ENCODE data around the gene STK35.

Gene STK35

DNA sequence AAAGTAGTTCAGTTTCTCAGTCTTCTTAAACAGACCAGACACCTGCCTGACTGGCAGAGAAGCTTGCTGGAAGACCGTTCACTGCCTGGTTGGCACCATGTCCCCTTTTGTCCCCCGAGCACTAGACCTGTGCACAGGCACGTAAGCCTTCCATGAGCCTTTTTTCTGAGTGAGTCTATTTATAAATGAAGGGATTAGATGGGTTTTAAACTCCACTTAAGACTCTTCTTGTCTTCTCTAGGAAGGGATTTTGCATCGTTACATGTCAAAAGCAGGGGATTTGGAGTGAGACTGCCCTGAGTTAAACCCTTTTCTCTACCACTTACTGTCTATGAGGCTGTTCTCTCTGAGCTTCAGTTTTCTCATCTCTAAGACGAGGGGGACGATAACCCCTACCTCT, 37.6 kb downstream of the STK35 start:
- ATAC-seq (ENCODE audit: insufficient read depth, low read depth) (no peak), DNase-seq (no peak)
- Histone ChIP-seq H3K27ac (ENCODE audit: low read length) (no peak overlapping the region), H3K27me3 (ENCODE audit: insufficient read depth, low read length, poor library complexity) (no peaks in the 10 kb centered on the region), H3K79me2 (ENCODE audit: insufficient read depth, low read length) (peaks cover 54% of the 10 kb centered on the region), H3K4me2 (ENCODE audit: insufficient read depth, low read length) (no peak overlapping the region), H3K4me1 (ENCODE audit: insufficient read depth, low read length) (no peaks in the 10 kb centered on the region), H3K4me3 (ENCODE audit: low read depth in 1 of 2, low read length in 2 of 2) (no peak overlapping the region), H4K20me1 (ENCODE audit: insufficient read depth, low read length) (peaks cover 85% of the 10 kb centered on the region), H2AFZ (ENCODE audit: low read depth, low read length) (no peak overlapping the region), H3K36me3 (ENCODE audit: insufficient read depth, low read length) (peaks cover 41% of the 10 kb centered on the region), H3K9me3 (ENCODE audit: insufficient read depth, low read length, severe bottlenecking) (no peaks in the 10 kb centered on the region), H3K9ac (ENCODE audit: low read depth, low read length) (no peak overlapping the region)
- TF ChIP-seq, protein P1, sequence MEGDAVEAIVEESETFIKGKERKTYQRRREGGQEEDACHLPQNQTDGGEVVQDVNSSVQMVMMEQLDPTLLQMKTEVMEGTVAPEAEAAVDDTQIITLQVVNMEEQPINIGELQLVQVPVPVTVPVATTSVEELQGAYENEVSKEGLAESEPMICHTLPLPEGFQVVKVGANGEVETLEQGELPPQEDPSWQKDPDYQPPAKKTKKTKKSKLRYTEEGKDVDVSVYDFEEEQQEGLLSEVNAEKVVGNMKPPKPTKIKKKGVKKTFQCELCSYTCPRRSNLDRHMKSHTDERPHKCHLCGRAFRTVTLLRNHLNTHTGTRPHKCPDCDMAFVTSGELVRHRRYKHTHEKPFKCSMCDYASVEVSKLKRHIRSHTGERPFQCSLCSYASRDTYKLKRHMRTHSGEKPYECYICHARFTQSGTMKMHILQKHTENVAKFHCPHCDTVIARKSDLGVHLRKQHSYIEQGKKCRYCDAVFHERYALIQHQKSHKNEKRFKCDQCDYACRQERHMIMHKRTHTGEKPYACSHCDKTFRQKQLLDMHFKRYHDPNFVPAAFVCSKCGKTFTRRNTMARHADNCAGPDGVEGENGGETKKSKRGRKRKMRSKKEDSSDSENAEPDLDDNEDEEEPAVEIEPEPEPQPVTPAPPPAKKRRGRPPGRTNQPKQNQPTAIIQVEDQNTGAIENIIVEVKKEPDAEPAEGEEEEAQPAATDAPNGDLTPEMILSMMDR (IDR thresholded peaks at IDR 0.05; ENCODE audit: borderline replicate concordance, extremely low read depth, low read length, poor library complexity, severe bottlenecking), result no peak
- TF ChIP-seq EZH2 (IDR thresholded peaks at IDR 0.05; ENCODE audit: borderline replicate concordance, low read depth, low read length, severe bottlenecking), result no peak

DNA sequence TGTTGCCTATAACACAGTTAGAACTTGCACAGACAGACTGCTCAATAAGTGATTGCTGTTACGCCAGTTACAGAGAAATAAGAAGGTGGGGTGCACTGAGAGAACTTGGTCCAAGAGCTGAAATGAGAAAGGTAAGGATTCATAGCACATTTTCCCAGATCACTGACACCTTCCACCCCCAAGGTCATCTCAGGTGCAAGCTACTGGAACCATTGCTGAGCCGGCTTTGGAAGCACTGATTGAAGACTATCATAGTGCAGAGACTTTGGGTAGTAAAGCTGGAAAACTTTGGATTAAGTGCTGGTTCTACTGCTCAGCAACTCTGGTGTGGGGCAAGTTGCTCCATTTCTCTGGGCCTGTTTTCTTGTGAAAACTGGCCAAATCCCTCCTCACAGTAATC, 38.1 kb downstream of the STK35 start:
- TF ChIP-seq EZH2 (IDR thresholded peaks at IDR 0.05; ENCODE audit: borderline replicate concordance, low read depth, low read length, severe bottlenecking), result no peak
- TF ChIP-seq, protein P1 (IDR thresholded peaks at IDR 0.05; ENCODE audit: borderline replicate concordance, extremely low read depth, low read length, poor library complexity, severe bottlenecking), result no peak
- Histone ChIP-seq H3K9ac (ENCODE audit: low read depth, low read length) (no peak overlapping the region), H3K36me3 (ENCODE audit: insufficient read depth, low read length) (peaks cover 46% of the 10 kb centered on the region), H3K9me3 (ENCODE audit: insufficient read depth, low read length, severe bottlenecking) (no peaks in the 10 kb centered on the region), H3K4me3 (ENCODE audit: low read depth in 1 of 2, low read length in 2 of 2) (no peak overlapping the region), H3K27me3 (ENCODE audit: insufficient read depth, low read length, poor library complexity) (no peaks in the 10 kb centered on the region), H3K79me2 (ENCODE audit: insufficient read depth, low read length) (peaks cover 53% of the 10 kb centered on the region), H4K20me1 (ENCODE audit: insufficient read depth, low read length) (peaks cover 87% of the 10 kb centered on the region), H3K4me1 (ENCODE audit: insufficient read depth, low read length) (no peaks in the 10 kb centered on the region), H2AFZ (ENCODE audit: low read depth, low read length) (no peak overlapping the region), H3K27ac (ENCODE audit: low read length) (no peak overlapping the region), H3K4me2 (ENCODE audit: insufficient read depth, low read length) (no peak overlapping the region)
- DNase-seq (no peak), ATAC-seq (ENCODE audit: insufficient read depth, low read depth) (no peak)

DNA sequence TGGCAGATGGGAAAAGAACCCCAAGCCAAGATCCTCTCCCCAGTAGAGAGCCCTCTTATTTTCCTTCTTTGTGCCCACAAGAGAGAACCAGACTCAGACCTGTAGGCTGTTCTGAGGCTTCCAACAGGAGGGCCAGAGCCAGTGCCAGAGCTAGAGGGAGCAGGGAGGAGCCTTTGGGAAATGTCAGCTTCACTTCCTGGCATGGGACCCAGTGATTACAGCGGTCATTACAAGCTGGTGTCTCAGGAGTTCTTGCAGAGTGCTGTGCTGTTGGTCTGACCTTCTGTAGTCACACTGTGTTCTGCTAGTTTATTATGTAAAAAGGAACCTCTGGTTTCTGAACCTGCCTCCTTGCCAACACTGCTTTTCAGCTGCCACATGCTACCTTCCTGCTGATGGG, 38.9 kb downstream of the STK35 start:
- H3K79me2 ChIP-seq (ENCODE audit: insufficient read depth, low read length), result peaks cover 46% of the 10 kb centered on the region
- DNase-seq, result no peak

More for the DNA sequence above, 38.9 kb downstream of the STK35 start:
- ATAC-seq (ENCODE audit: insufficient read depth, low read depth), result no peak
- no peak overlapping the region for H3K4me2 ChIP-seq (ENCODE audit: insufficient read depth, low read length)
- H3K4me1 ChIP-seq (ENCODE audit: insufficient read depth, low read length), result no peaks in the 10 kb centered on the region
- H3K27ac ChIP-seq (ENCODE audit: low read length), result no peak overlapping the region
- H3K4me3 ChIP-seq (ENCODE audit: low read depth in 1 of 2, low read length in 2 of 2), result no peak overlapping the region
- no peak overlapping the region for H3K9ac ChIP-seq (ENCODE audit: low read depth, low read length)
- no peak overlapping the region for H2AFZ ChIP-seq (ENCODE audit: low read depth, low read length)
- peaks cover 55% of the 10 kb centered on the region for H3K36me3 ChIP-seq (ENCODE audit: insufficient read depth, low read length)
- no peaks in the 10 kb centered on the region for H3K27me3 ChIP-seq (ENCODE audit: insufficient read depth, low read length, poor library complexity)
- TF ChIP-seq, protein P1 (IDR thresholded peaks at IDR 0.05; ENCODE audit: borderline replicate concordance, extremely low read depth, low read length, poor library complexity, severe bottlenecking), result no peak
- no peak for TF ChIP-seq EZH2 (IDR thresholded peaks at IDR 0.05; ENCODE audit: borderline replicate concordance, low read depth, low read length, severe bottlenecking)
- peaks cover 83% of the 10 kb centered on the region for H4K20me1 ChIP-seq (ENCODE audit: insufficient read depth, low read length)
- H3K9me3 ChIP-seq (ENCODE audit: insufficient read depth, low read length, severe bottlenecking), result no peaks in the 10 kb centered on the region
